Measurements from ENCODE around the gene BICC1.

The BICC1 gene

DNA sequence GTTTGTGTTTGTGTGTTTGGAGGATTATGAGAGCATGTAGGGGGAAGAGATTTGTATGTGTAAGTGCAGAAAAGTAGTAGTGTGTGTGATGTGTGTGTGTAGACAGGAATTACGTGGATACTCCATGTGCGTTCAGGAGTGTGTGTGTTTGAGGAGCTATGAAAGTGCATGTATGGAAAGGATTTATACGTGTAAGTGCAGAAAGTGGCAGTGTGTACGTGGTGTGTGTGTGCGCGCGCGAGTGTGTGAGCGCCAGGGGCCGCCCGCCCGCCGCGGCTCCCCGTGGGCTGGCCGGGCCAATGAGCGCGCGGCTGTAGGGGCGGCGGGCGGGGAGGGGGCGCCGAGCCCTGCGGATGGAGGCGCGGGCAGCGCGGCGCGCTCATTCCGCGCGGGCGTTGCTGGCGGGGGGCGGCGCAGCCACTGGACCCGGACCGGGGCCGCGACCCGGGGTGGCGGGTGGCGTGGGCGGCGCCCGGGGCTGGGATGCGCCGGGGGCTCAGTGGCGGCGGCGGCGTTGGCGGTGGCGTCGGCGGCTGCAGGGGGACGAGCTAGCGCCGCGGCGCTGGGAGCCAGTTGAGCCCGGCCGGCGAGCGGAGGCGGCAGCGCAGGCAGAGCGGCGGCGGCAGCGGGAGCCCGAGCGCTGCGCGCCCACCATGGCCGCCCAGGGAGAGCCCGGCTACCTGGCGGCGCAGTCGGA, at the start of gene BICC1:
BICC1 (plus strand) TSS at position 382 of the 697 bp plus-strand sequence; CDS start at position 654, 272 bp downstream.
- FAIRE-seq = no peak

DNA sequence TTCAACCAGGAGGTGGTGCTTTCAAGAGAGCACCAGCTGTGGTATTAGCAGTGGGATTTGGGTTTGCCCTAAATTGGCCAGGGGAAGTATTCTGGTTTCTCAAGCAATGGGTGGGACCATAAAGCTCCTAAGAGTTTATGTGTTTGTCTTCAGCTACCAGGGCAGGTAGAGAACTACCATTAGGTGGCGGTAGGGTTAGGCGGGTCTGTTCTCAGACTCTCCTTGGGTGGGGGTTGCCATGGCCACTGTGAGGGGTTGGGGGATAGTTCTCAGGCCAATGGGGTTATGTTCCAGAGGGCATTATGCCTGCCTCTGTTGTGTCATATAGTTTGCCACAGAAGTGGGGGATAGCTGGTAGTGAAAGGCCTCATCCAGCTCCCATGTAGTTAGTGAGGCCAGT, 47.7 kb upstream of the BICC1 start:
- no peak for FAIRE-seq

DNA sequence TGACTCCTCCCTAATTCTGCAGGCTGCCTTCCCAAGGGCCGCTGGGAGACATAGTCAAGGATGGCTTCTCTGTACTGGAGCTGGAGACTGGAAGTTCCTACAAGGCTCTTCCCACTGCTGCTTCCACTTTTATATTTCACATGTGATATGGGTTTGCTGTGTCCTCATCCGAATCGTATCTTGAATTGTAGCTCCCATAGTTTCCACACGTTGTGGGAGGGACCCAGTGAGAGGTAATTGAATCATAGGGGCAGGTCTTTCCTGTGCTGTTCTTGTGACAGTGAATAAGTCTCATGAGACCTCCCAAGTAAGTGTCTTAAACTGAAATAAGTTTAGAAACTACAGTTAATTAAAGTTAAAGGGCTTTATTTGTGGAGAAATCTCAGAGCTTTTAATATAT, 47.0 kb upstream of the BICC1 start:
- FAIRE-seq = no peak

DNA sequence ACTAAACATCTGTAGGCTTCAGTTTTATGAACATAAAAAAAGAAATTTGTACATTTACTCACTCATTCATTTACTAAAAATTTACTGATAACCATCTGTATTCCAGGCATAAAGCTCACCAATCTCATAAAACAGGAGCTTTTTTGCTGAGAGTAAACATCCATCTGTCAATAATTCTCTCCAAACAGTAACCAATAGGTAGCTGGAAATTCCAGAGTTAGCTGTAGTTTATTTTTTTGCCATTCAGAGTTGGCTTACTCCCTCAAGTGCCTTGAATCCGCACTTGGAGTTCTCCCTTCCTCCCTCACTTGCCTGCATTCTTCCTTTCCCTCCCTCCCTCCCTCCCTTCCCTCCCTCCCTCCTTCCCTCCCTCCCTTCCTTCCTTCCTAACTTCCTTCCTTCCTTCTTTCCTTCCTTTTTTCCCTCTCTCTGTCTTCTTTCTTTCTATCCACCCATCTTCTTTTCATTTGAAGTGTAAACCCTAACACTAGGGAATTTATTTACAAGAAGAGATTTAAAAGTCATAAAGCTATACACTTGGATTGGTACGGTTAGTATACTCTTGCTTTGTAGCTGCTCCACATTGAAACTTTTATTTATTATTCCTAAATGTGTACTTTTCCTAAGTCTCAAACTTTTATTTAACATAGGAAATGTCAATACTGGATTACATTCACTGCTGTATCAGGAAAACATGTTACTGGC, 44.6 kb upstream of the BICC1 start:
- no peak for FAIRE-seq

GRCh38 chr10:58473976-58474375, 38.7 kb upstream of the BICC1 start:
- FAIRE-seq = no peak

DNA sequence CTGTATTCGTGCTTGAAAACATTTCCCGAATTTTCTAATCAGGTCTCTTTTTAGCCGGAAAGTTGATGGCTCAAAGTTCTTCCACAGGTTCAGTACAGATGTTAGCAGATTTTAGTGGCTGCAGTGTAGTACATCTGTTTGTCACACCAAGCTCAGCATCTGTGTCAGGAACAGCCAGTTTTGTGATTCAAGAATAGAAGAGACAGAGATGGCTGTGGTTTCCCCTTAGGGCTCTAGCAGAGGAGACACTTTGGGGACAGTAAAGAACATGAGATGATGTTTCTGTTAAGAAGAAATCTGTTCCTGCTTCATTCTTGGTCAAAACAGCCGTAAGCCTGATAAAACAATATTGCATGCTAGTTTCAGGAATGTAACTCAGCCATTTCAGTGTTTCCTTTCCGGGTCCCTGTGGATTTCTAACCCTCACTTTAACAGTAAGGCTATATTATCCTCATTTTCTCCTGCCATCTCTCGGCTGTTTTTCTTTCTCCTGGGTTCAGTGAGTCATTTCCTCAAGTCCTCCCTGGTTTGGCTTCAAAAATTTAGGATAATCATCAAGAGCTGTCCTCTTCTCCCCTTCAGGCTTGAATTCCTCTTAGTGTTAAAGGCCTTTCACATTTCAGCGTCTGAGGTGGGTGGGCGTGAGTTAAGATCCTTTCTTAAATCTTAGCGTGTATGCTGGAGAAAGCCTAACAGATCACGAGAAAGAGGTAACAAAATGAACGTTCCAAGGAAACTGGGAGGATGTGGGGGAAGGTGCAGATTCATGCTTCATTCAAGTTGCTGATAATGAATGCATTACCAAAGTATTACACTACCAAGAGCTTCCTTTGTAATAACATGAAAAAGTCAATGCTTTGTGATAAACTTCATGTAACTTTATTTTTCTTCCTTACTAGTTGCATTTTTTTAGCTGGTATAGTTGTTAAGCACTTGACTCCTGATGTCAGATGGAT, 37.1 kb upstream of the BICC1 start:
- FAIRE-seq = no peak

DNA sequence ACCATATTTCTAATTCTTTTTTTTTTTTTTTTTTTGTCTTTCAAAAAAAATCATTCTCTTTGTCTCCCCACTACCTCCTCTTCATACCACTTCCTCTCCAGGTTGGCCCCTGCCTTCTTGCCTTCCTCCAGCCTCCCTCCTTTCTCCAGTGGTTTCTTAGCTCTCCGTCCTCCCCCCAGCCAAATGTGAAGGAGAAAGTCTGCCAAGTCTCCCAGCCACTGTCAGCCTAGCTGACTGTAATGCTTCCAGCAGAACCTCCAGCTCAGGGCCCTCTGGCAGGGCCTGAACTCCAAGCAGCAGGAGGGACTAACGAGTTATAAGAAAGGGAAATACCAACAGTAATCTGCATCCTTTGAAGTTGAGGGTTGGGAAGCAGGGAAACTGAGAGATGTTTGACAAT, 35.5 kb upstream of the BICC1 start:
- no peak for FAIRE-seq

DNA sequence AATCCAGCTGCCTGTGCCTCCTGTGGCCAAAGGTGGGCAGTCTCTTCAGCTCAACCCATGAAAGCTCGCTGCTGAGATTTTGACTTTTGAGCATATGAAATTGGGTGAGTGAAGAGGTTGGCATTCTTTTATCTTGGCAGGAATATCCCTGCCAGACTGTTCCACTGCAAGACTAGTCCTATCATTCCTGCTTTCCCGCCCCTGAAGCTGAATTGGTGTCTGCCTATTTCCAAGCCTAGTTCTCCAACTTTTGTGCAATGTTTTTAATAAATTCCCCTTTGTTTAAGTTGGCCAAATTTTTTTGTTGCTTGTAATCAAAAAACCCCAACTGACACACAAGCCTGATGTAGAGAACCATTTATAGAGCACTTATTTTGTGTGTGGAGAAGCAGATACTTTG, 34.8 kb upstream of the BICC1 start:
- FAIRE-seq = no peak

- no peak for FAIRE-seq
Measured at GRCh38 chr10:58479045-58479444, 33.6 kb upstream of the BICC1 start.

DNA sequence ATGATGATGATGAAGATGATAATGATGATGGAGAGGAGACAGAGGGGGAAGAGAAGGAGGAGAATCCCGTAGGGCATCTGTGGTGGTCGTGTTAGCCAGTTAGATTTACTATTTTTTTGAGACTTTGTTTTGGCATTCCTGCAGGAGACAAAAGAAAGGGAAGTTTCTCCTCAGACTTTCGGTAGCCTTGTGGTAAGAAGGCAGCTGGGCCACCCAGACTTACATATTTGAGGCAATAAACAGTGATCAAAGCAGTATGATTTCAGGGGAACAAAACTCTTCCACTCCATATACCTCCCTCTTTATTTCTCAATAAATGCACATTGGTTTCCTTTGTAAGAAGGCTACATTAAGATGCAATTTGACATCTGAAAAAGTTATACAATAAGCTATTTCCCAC, 32.4 kb upstream of the BICC1 start:
- no peak for FAIRE-seq

DNA sequence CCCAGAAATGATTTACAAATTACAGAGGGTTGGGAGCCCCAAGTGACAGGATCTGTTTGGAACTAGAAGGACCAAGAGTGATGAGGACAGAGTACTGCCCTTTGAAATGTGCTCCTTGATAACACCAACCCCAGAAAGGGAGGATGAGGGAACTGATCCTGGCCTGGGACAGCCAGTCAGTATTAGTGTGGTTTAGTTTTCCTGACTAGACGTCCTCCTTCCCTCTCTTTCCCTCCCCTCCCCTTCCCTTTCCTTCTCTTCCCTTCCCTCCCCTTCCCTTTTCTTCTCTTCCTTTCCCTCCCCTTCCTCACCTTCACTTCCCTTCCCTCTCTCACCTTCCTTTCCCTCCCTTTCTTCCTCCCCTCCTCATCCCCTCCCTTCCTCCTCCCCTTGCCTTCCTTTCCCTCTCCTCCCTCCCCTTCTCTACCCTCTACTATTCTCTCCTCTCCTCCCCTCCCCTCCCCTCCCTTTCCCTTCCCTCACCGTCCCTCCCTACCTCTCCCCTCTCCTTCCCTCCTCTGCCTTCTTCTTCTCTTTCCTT, 31.0 kb upstream of the BICC1 start:
- no peak for FAIRE-seq

DNA sequence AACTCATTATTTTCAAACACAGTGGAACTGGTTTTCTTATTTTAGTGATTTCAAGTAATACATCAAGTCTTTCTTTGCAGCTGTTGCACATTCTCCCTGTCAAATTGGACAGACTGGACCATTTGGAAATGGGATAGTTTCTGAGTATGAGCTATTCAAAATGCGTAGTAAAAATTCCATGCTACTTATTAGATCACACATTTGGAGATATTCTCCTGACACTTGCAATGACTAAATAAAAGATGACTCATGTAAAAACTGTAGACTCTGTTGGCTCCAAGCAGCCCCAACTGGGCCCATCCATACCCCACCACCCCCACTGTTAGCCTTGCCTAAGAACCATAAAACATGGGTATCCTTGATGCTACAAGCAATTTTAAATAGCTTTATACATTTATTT, 25.9 kb upstream of the BICC1 start:
- no peak for FAIRE-seq

GRCh38 chr10:58488921-58489320, 23.8 kb upstream of the BICC1 start:
- FAIRE-seq = no peak

GRCh38 chr10:58502956-58503355, 9.7 kb upstream of the BICC1 start:
- no peak for FAIRE-seq

GRCh38 chr10:58508316-58508715, 4.4 kb upstream of the BICC1 start:
- no peak for FAIRE-seq

DNA sequence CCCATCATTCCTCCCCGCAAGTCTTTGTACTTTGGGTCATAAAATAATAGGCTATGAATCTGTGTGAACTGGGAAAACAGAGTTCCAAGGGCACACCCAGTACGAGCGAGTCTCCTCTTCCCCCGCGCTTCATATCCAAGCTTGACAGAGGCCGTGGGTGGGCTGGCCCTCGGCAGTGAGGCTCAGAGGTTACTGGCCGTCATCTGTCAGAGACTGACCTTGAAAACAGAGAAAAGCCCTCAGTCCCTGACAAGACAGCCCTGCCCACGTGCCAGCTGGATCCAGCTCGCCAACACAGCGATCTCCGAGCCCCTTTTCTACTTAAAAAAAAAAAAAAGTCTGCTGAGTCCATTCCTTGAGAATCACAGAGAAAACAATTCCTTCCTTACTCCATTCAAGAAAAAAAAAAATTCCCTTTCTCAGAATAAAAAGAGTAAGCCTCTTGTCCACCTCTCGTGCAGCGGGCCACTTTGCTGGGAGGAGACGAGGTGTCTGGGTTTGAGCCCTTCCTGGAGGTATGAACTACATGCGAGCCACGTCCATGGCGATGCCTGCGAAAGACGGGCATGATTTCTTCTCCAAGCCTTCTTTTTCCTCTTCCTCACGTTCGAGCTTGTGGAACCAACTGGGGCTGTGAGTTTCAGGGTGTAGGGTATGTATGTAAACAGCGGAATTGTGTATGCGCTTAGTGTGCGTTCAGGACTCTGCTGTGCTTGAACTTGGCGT, 744 bp upstream of the BICC1 start:
- FAIRE-seq = no peak

DNA sequence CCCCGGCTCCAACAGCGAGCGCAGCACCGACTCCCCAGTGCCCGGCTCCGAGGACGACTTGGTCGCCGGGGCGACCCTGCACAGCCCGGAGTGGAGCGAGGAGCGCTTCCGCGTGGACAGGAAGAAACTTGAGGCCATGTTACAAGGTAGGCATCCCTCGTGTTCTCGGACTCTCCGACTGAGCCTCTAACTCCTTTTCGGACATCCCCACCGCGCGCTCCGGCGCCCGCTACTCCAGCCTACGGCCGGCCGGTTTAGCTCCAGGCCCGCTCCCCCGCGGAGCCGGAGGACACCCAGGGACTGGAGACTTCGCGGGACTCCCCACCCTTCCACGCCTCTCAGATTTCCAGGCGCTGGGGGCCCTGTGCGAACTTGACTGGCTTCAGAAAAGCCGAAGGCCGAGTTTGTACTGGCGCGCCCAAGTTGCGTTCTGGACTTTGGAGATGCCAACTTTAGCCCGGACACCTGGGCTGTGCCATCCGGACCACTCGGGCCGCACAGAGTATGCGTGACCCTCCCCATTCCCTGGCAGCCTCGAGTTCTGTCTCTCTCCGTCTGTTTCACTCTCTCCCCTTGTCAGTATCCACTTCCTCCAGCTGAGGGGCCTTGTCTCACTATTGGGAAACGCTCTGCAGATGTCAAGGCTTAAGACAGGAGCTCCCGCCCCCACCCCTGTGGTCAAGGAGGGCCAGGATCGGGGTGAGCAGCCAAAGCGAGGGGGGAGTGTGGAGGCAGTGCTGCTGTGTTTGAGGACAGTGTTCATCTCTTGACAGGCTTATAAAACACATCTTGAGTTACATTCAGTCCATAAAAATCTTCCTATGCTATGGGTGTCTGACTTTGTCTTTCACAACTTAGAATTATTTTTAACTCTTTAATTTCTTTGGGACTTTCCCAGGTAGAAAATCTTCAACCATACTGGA, 777 bp downstream of the BICC1 start:
- no peak for FAIRE-seq

DNA sequence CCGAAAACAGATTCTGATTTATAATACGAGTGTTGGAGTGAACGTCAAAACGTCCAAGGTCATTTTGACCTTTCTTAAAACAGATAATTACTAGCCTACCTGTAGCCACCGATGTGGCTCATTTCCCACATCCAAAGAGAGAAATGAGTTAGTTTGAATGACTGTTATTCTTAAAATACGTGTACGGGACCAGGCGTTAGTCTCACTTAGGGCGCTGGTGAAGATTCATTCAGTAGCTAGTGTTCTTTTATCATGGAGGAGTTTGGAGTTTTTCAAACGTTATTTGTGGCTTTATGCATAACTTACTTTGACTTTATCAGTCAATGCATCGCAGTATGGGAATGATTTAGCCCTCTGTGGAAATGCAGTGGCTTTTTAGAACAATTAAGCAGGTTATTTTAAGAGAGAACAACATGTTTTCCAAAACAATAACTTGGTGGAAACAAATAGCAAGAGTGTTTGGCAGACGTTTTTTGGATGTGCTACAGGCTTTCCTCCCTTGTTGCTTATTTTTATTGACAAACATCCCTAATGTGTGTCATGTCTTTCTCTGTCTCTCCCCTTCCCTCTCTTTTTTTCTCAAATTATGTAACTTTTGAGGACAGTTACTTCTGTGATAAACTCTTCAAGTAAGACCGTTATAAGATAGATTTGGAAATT, 1.6 kb downstream of the BICC1 start:
- no peak for FAIRE-seq

GRCh38 chr10:58515291-58515941, 2.7 kb downstream of the BICC1 start:
- FAIRE-seq = no peak

DNA sequence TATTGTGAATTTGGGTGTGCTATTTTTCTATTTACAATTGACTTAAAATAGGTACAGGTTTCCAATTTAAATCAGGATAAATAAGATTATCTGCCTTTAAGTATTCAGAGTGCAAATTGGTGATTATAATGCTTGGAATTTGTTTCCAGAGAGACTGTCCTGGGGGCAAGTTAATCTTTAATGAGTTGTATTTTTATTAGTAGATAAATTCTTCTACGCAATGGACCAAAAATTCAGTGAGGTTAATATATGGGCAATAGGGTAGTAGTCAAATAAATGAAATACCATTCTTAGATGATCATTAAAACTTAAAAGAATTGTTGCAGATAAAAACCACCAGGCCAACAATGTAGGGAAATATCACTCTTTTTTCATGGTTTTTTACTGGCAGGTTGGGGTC, 3.4 kb downstream of the BICC1 start:
- no peak for FAIRE-seq

Measured in colon (tissue), 2 donors.